Gastrocnemius medialis (tissue), 4 donors: ENCODE results near the gene TPK1.

ENCODE experiments used
- CTCF ChIP-seq, 5 experiments: fragments of 450-650 bp in 3 of 5; fragments of 200-600 bp in 2 of 5; sonication (generic) in 2 of 5; IDR thresholded peaks in 4 of 5; conservative IDR thresholded peaks in 1 of 5; 1 replicate in 4 of 5; 2 replicates in 1 of 5; pipeline ENCODE4 v1.5.1; 2016 to 2019; ENCODE audit warnings: antibody characterized with exemption in 5 of 5, mild to moderate bottlenecking in 3 of 5, moderate library complexity in 3 of 5
- POLR2A ChIP-seq, 2 donors: fragments of 450-650 bp; IDR thresholded peaks; one replicate each; pipeline ENCODE4 v1.6.1; 2017; ENCODE audit warnings: antibody characterized with exemption in 2 of 2, mild to moderate bottlenecking in 2 of 2, moderate library complexity in 2 of 2

- TF ChIP-seq CTCF (IDR thresholded peaks at IDR 0.05 in 4 of 5, conservative IDR thresholded peaks at IDR 0.05 in 1 of 5): no peak
- no peak for TF ChIP-seq POLR2A (IDR thresholded peaks at IDR 0.05)
Measured at GRCh38 chr7:144830024-144830785, 5.6 kb downstream of the TPK1 start.
